ENCODE results near the gene VBP1. TPM values are rescaled to one million over a fixed set of nuclear protein-coding genes. Genes with fewer than 3 reads are reported as not detected.

Gene VBP1, protein sequence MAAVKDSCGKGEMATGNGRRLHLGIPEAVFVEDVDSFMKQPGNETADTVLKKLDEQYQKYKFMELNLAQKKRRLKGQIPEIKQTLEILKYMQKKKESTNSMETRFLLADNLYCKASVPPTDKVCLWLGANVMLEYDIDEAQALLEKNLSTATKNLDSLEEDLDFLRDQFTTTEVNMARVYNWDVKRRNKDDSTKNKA
- 10 to 100 TPM in 5 of 6 donors, 1 to 10 TPM in 1; 6.0 to 36.1 (median 21.5) TPM for total RNA-seq

DNA sequence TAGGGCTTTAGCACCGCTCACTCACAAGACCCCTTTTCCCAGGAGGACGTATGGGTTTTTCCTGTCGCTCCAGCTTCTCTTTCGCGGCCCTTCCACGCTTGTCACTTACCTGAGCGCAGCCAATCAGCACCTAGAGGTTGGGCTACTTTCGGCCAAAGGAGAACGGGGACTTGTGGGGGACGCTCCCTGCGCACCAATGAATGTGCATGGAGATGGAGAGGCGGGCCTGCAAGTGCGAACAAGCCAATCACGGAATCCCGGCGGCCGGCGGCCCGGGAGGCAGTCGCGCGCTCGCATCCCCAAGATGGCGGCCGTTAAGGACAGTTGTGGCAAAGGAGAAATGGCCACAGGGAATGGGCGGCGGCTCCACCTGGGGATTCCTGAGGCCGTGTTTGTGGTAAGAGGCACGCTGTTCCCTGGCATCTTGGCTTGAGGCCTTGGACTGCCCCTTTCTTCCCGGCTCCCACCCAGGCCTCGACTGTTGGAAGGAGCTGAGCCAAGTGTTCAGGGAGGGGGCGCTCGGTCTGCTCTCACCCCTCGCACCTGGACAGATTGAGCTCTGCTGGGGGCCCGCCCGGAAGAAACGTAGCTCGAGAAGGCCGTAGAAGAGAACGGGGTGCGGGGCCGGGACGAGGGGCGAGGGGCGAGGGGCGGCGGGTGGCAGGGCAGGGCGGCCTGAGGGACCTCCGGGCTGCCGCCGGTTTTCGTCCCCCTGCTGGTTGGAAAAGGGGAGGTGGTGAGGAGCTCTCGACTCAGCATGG, at the start of gene VBP1:
VBP1 (plus strand) TSS at position 282 of the 761 bp plus-strand sequence; CDS start at position 305, 23 bp downstream.
- ATAC-seq (ENCODE audit: low FRiP score in 2 of 2): peak; percentile 98 to 100

DNA sequence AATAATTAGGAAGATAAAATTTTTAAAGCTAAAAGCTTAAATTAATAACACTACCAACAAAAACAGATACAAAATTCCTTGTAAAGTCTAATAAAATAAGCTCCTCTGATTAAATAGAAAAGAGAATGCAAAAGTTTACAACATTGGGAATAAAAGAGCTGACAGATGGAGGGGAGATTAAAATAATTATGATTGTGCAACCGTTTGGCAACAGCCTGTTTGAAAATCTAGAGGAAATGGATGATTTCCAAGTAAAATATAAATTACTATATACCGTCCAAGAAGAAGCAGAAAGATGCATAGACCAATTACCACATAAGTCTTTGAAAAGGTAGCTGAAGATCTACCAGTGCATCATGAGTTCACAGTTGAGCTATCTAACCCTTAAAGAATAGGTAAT, 46.4 kb upstream of the VBP1 start:
- no peaks in the 10 kb centered on the region for H3K36me3 ChIP-seq
- TF ChIP-seq POLR2AphosphoS5 (IDR thresholded peaks at IDR 0.05): no peak
- TF ChIP-seq POLR2A (IDR thresholded peaks at IDR 0.05): no peak
- no peak for TF ChIP-seq EP300 (IDR thresholded peaks at IDR 0.05)
- TF ChIP-seq, protein P1, sequence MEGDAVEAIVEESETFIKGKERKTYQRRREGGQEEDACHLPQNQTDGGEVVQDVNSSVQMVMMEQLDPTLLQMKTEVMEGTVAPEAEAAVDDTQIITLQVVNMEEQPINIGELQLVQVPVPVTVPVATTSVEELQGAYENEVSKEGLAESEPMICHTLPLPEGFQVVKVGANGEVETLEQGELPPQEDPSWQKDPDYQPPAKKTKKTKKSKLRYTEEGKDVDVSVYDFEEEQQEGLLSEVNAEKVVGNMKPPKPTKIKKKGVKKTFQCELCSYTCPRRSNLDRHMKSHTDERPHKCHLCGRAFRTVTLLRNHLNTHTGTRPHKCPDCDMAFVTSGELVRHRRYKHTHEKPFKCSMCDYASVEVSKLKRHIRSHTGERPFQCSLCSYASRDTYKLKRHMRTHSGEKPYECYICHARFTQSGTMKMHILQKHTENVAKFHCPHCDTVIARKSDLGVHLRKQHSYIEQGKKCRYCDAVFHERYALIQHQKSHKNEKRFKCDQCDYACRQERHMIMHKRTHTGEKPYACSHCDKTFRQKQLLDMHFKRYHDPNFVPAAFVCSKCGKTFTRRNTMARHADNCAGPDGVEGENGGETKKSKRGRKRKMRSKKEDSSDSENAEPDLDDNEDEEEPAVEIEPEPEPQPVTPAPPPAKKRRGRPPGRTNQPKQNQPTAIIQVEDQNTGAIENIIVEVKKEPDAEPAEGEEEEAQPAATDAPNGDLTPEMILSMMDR (IDR thresholded peaks at IDR 0.05): no peak

More for the DNA sequence above, at the start of gene VBP1:
- peaks cover 0 to 5% (median 2%) of the 10 kb centered on the region in 4 donors for H3K4me1 ChIP-seq
- H3K27me3 ChIP-seq: no peaks in the 10 kb centered on the region
- H3K36me3 ChIP-seq: peaks cover 0 to 6% (median 0%) of the 10 kb centered on the region in 4 donors
- H3K27ac ChIP-seq: peak within 1 kb of the TSS; percentile 91 to 94 (median 93)
- peak; percentile 95 for DNase-seq
- WGBS, 2 donors: 0 to 52% methylated on average over 1 to 53 of the region's 53 CpGs
- TF ChIP-seq POLR2A (IDR thresholded peaks at IDR 0.05) (peak in 1 of 4 donors; percentile 52), EP300 (IDR thresholded peaks at IDR 0.05) (no peak), POLR2AphosphoS5 (IDR thresholded peaks at IDR 0.05) (peak; percentile 23 to 33)
- TF ChIP-seq, protein P1 (IDR thresholded peaks at IDR 0.05): peak; percentile 8 to 43 (median 30)
- no peaks in the 10 kb centered on the region for H3K9me3 ChIP-seq
- peak within 1 kb of the TSS; percentile 59 to 87 (median 66) for H3K4me3 ChIP-seq

DNA sequence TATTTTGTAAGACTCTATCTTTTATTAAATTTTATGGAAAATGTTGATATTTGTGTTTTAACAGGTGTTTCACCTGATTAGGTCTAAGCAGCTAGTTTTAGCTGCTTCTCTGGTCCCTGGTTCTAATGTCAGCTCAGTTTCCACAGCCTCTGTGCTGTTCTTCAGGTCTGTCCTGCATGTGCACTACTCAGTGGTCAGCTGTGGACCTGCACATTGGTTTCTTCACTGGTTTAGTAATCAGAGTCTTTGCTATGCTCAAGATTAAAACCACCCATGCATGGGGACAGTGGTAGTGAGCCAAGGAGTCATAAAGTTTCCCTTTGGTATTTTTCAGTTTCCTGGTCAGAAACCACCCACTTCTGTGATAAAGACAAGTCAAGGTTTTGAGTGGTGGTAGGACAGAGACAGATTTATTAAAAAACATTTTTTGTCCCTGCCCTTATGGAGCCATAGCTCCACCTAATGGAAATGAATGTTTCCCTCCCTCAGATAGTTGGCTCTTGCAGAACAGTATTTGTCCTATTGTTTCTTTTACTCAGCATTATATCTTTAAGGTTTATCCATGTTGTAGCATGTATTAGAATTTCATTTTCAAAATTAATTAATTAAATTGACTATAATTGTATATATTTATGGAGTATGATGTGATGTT, 36.8 kb upstream of the VBP1 start:
- no peaks in the 10 kb centered on the region for H3K27me3 ChIP-seq
- TF ChIP-seq POLR2A (IDR thresholded peaks at IDR 0.05): no peak
- no peak for TF ChIP-seq POLR2AphosphoS5 (IDR thresholded peaks at IDR 0.05)
- TF ChIP-seq EP300 (IDR thresholded peaks at IDR 0.05): no peak
- TF ChIP-seq, protein P1 (IDR thresholded peaks at IDR 0.05): no peak
- H3K36me3 ChIP-seq: no peaks in the 10 kb centered on the region
- no peak for ATAC-seq (ENCODE audit: low FRiP score in 2 of 2)
- H3K4me3 ChIP-seq: no peak overlapping the region
- no peak overlapping the region for H3K27ac ChIP-seq
- H3K4me1 ChIP-seq: no peaks in the 10 kb centered on the region
- DNase-seq: no peak
- H3K9me3 ChIP-seq: peaks cover 0 to 3% (median 0%) of the 10 kb centered on the region in 4 donors

More for the DNA sequence above, 46.4 kb upstream of the VBP1 start:
- no peaks in the 10 kb centered on the region for H3K4me1 ChIP-seq
- no peaks in the 10 kb centered on the region for H3K27me3 ChIP-seq
- 11 to 23% methylated on average over 2 of the region's 2 CpGs for WGBS, 2 donors
- ATAC-seq (ENCODE audit: low FRiP score in 2 of 2) (no peak), DNase-seq (no peak)
- no peak overlapping the region for H3K4me3 ChIP-seq
- no peaks in the 10 kb centered on the region for H3K9me3 ChIP-seq
- H3K27ac ChIP-seq: no peak overlapping the region

DNA sequence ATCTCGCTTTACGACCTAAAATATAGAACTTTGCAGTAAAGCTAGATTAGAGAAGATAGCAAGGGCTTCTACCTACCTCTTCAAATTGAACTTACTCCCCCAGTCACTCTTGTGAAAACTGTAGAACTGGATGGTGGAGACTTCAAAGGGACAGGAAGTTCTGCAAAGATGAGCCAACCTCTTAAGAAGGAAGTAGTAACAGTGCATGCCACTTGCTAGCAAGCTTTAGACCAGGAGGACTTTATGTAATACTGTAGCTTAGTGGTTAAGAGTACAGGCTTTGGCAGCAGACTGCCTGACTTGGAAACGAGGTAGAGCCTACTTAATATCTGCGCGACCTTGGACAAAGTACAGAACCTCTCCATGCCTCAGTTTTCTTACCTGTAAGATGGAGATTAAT, 27.5 kb upstream of the VBP1 start:
- TF ChIP-seq, protein P1 (IDR thresholded peaks at IDR 0.05): no peak
- TF ChIP-seq POLR2AphosphoS5 (IDR thresholded peaks at IDR 0.05) (no peak), EP300 (IDR thresholded peaks at IDR 0.05) (no peak), POLR2A (IDR thresholded peaks at IDR 0.05) (no peak)

More for the DNA sequence above, 27.5 kb upstream of the VBP1 start:
- ATAC-seq (ENCODE audit: low FRiP score in 2 of 2) (no peak), DNase-seq (no peak)
- no peaks in the 10 kb centered on the region for H3K4me1 ChIP-seq
- WGBS, 2 donors: 54 to 58% methylated on average over 5 of the region's 5 CpGs
- H3K9me3 ChIP-seq: peaks cover 0 to 9% (median 0%) of the 10 kb centered on the region in 4 donors
- no peak overlapping the region for H3K27ac ChIP-seq
- no peaks in the 10 kb centered on the region for H3K27me3 ChIP-seq
- no peaks in the 10 kb centered on the region for H3K36me3 ChIP-seq
- no peak overlapping the region for H3K4me3 ChIP-seq
